Measurements from ENCODE around the gene CHST11. TPM values are rescaled to one million over a fixed set of nuclear protein-coding genes. Genes with fewer than 3 reads are reported as not detected.

Gene CHST11
- total RNA-seq, 1 donor from 2014 or later = 40.1 TPM

DNA sequence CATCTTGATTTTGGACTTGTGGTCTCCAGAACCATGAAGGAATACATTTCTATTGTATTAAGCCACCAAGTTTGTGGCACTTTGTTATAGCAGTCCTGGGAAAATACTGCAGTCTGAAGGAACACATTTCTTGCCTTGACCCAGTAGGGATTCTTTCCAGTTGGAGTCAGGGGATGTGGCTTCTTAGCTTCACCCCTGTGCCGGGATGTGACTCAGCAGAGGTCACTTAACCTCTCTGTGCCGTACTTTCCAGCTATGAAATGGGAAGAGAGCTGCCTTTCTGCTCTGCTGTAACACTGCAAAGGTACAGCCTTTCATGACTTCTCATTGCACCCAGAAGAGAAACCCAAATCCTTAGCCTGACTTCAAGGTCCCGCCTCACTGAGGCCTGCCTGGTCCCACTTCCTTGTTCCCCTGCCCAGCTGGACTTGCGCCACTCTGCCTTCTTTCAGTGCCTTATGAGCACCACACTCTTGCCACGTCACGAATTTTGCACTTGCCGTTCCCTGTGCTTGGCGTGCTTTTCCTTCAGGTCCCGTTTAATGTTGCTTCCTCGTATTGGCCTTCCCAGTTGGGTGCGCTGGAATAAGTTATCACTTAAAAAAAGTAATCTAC, 24.2 kb downstream of the CHST11 start:
- no peaks in the 10 kb centered on the region for H3K27me3 Mint-ChIP-seq
- intact Hi-C loops (cut with micrococcal nuclease) = no loop called here
- H3K4me1 Mint-ChIP-seq = peaks cover 96% of the 10 kb centered on the region
- ATAC-seq (ENCODE audit: low read depth) (no peak), DNase-seq (no peak)
- CTCF ChIA-PET = no interaction called here
- H3K36me3 Mint-ChIP-seq (ENCODE audit: low read depth) = peaks cover 25% of the 10 kb centered on the region
- peak overlapping the region; percentile 65 for H3K27ac Mint-ChIP-seq
- POLR2A ChIA-PET = interaction anchor here (0.6 to 1.5 kb wide), 3 partner anchors 23 to 354 kb away, joined by 3 to 6 read pairs (median 3); no protein-coding TSS in a partner anchor
- H3K9me3 Mint-ChIP-seq = no peaks in the 10 kb centered on the region
- no peak for TF ChIP-seq CTCF (IDR thresholded peaks at IDR 0.05)
- H3K4me3 Mint-ChIP-seq = peak overlapping the region; percentile 20

DNA sequence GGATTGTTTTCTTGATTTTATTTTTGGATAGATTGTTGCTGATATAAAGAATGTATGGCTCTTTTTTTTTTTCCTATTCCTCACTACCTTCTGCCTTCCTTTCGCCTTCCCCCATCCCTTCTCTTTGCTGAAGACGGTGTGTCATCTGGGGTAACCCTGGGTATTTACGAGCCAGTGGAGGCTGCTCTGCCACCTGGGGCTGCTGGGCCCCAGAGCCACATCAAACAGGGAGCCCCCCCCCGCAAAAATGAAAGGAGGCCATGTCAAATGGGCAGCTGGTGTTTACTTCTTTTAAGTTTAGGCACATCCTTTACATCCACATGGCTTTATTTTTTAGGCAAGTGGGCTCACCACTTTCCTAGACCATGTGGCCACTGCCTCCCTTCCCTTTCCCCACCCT, 25.4 kb downstream of the CHST11 start:
- Mint-ChIP-seq H3K4me3 (peak overlapping the region; percentile 56), H3K9me3 (no peaks in the 10 kb centered on the region), H3K36me3 (ENCODE audit: low read depth) (peaks cover 25% of the 10 kb centered on the region), H3K27ac (no peak overlapping the region), H3K27me3 (no peaks in the 10 kb centered on the region), H3K4me1 (peaks cover 99% of the 10 kb centered on the region)
- no peak for TF ChIP-seq CTCF (IDR thresholded peaks at IDR 0.05)
- intact Hi-C loops (cut with micrococcal nuclease) = no loop called here
- DNase-seq (no peak), ATAC-seq (ENCODE audit: low read depth) (no peak)
- ChIA-PET CTCF (interaction anchor here (1.6 kb wide), 1 partner anchor 23 kb away, joined by 3 read pairs; no protein-coding TSS in a partner anchor), POLR2A (interaction anchor here (1.2 to 2.3 kb wide), 2 partner anchors 9 to 13 kb away, joined by 4 to 5 read pairs; no protein-coding TSS in a partner anchor)

GRCh38 chr12:104482748-104483147, 26.0 kb downstream of the CHST11 start:
- intact Hi-C loops (cut with micrococcal nuclease) = no loop called here

GRCh38 chr12:104484079-104484478, 27.3 kb downstream of the CHST11 start:
- ChIA-PET POLR2A (no interaction called here), CTCF (no interaction called here)
- no peaks in the 10 kb centered on the region for H3K9me3 Mint-ChIP-seq
- no peak overlapping the region for H3K4me3 Mint-ChIP-seq
- TF ChIP-seq CTCF (IDR thresholded peaks at IDR 0.05) = no peak
- ATAC-seq (ENCODE audit: low read depth) = no peak
- H3K27me3 Mint-ChIP-seq = no peaks in the 10 kb centered on the region
- intact Hi-C loops (cut with micrococcal nuclease) = no loop called here
- DNase-seq = no peak
- peaks cover 97% of the 10 kb centered on the region for H3K4me1 Mint-ChIP-seq
- H3K27ac Mint-ChIP-seq = no peak overlapping the region
- peaks cover 25% of the 10 kb centered on the region for H3K36me3 Mint-ChIP-seq (ENCODE audit: low read depth)

More at GRCh38 chr12:104482748-104483147, 26.0 kb downstream of the CHST11 start:
- ATAC-seq (ENCODE audit: low read depth) (no peak), DNase-seq (no peak)
- POLR2A ChIA-PET = interaction anchor here (0.6 to 2.3 kb wide), 4 partner anchors 9 to 102 kb away, joined by 3 to 5 read pairs (median 4); no protein-coding TSS in a partner anchor
- H3K36me3 Mint-ChIP-seq (ENCODE audit: low read depth) = peaks cover 25% of the 10 kb centered on the region
- CTCF ChIA-PET = interaction anchor here (1.6 kb wide), 1 partner anchor 24 kb away, joined by 3 read pairs; no protein-coding TSS in a partner anchor
- H3K9me3 Mint-ChIP-seq = no peaks in the 10 kb centered on the region
- H3K27ac Mint-ChIP-seq = peak overlapping the region; percentile 30
- peaks cover 99% of the 10 kb centered on the region for H3K4me1 Mint-ChIP-seq
- H3K27me3 Mint-ChIP-seq = no peaks in the 10 kb centered on the region
- TF ChIP-seq CTCF (IDR thresholded peaks at IDR 0.05) = no peak
- H3K4me3 Mint-ChIP-seq = no peak overlapping the region

- Mint-ChIP-seq H3K9me3 (no peaks in the 10 kb centered on the region), H3K27ac (peak overlapping the region; percentile 57), H3K4me3 (peak overlapping the region; percentile 39), H3K36me3 (ENCODE audit: low read depth) (peaks cover 24% of the 10 kb centered on the region), H3K4me1 (peaks cover 93% of the 10 kb centered on the region), H3K27me3 (no peaks in the 10 kb centered on the region)
- CTCF ChIA-PET = no interaction called here
- POLR2A ChIA-PET = interaction anchor here (0.7 to 1.2 kb wide), 5 partner anchors 13 to 118 kb away, joined by 3 to 4 read pairs (median 3); no protein-coding TSS in a partner anchor
- no peak for TF ChIP-seq CTCF (IDR thresholded peaks at IDR 0.05)
- ATAC-seq (ENCODE audit: low read depth) = peak; percentile 32
- no peak for DNase-seq
- intact Hi-C loops (cut with micrococcal nuclease) = no loop called here
Measured at GRCh38 chr12:104485651-104486362, 29.1 kb downstream of the CHST11 start.
